ENCODE data around the gene PSMD6. TPM values are rescaled to one million over a fixed set of nuclear protein-coding genes. Genes with fewer than 3 reads are reported as not detected.

The PSMD6 gene
- total RNA-seq, 4 donors from 2014 or later: 150 to 220 (median 180) TPM

- no peaks in the 10 kb centered on the region for H3K4me1 ChIP-seq
- intact Hi-C loops (cut with DNase I; ENCODE audit: low total_unique reads): no loop called here
- no peak for TF ChIP-seq POLR2A (IDR thresholded peaks at IDR 0.05)
- TF ChIP-seq CTCF (IDR thresholded peaks at IDR 0.05 in 4 of 5, conservative IDR thresholded peaks at IDR 0.05 in 1 of 5): no peak
- H3K36me3 ChIP-seq: no peaks in the 10 kb centered on the region
- ATAC-seq (no peak), DNase-seq (no peak)
- H3K27ac ChIP-seq: no peak overlapping the region
- H3K9me3 ChIP-seq: no peaks in the 10 kb centered on the region
- in situ Hi-C loops (cut with MboI; ENCODE audit: low sequenced_read_pairs in 4 of 4): loop anchor here in 1 of 4 donors (25.0 kb wide), 1 partner anchor 338 kb away; no protein-coding TSS in a partner anchor
- H3K4me3 ChIP-seq: no peak overlapping the region
- no peaks in the 10 kb centered on the region for H3K27me3 ChIP-seq
Measured at GRCh38 chr3:64049136-64049535, 25.8 kb upstream of the PSMD6 start.

GRCh38 chr3:64048631-64049061 lies 25.4 kb upstream of the PSMD6 start:
- no peak for ATAC-seq
- intact Hi-C loops (cut with DNase I; ENCODE audit: low total_unique reads): no loop called here
- H3K4me3 ChIP-seq: no peak overlapping the region
- DNase-seq: no peak
- in situ Hi-C loops (cut with MboI; ENCODE audit: low sequenced_read_pairs in 4 of 4): loop anchor here in 1 of 4 donors (25.0 kb wide), 1 partner anchor 339 kb away; no protein-coding TSS in a partner anchor
- H3K9me3 ChIP-seq: no peaks in the 10 kb centered on the region
- no peaks in the 10 kb centered on the region for H3K4me1 ChIP-seq
- no peak overlapping the region for H3K27ac ChIP-seq
- H3K27me3 ChIP-seq: no peaks in the 10 kb centered on the region
- TF ChIP-seq CTCF (IDR thresholded peaks at IDR 0.05 in 4 of 5, conservative IDR thresholded peaks at IDR 0.05 in 1 of 5) (no peak), POLR2A (IDR thresholded peaks at IDR 0.05) (no peak)
- H3K36me3 ChIP-seq: no peaks in the 10 kb centered on the region

GRCh38 chr3:64047787-64048186 lies 24.5 kb upstream of the PSMD6 start:
- Histone ChIP-seq H3K27me3 (no peaks in the 10 kb centered on the region), H3K9me3 (no peaks in the 10 kb centered on the region), H3K4me1 (no peaks in the 10 kb centered on the region), H3K36me3 (no peaks in the 10 kb centered on the region), H3K4me3 (no peak overlapping the region), H3K27ac (no peak overlapping the region)
- intact Hi-C loops (cut with DNase I; ENCODE audit: low total_unique reads): no loop called here
- TF ChIP-seq POLR2A (IDR thresholded peaks at IDR 0.05) (no peak), CTCF (IDR thresholded peaks at IDR 0.05 in 4 of 5, conservative IDR thresholded peaks at IDR 0.05 in 1 of 5) (no peak)
- in situ Hi-C loops (cut with MboI; ENCODE audit: low sequenced_read_pairs in 4 of 4): loop anchor here in 1 of 4 donors (25.0 kb wide), 1 partner anchor 340 kb away; no protein-coding TSS in a partner anchor
- DNase-seq (no peak), ATAC-seq (no peak)

GRCh38 chr3:64046996-64047594 lies 23.8 kb upstream of the PSMD6 start:
- ATAC-seq (no peak), DNase-seq (no peak)
- TF ChIP-seq POLR2A (IDR thresholded peaks at IDR 0.05) (no peak), CTCF (IDR thresholded peaks at IDR 0.05 in 4 of 5, conservative IDR thresholded peaks at IDR 0.05 in 1 of 5) (no peak)
- no peaks in the 10 kb centered on the region for H3K27me3 ChIP-seq
- in situ Hi-C loops (cut with MboI; ENCODE audit: low sequenced_read_pairs in 4 of 4): loop anchor here in 1 of 4 donors (25.0 kb wide), 1 partner anchor 340 kb away; no protein-coding TSS in a partner anchor
- no peaks in the 10 kb centered on the region for H3K36me3 ChIP-seq
- intact Hi-C loops (cut with DNase I; ENCODE audit: low total_unique reads): no loop called here
- no peaks in the 10 kb centered on the region for H3K4me1 ChIP-seq
- no peak overlapping the region for H3K27ac ChIP-seq
- no peak overlapping the region for H3K4me3 ChIP-seq
- no peaks in the 10 kb centered on the region for H3K9me3 ChIP-seq

Data from gastrocnemius medialis (tissue), 4 donors.